ENCODE measurements around the gene CDK8.
A peak's percentile ranks its signal among the peaks of the same experiment; 100 is the strongest.
"Not testable (repeated sequence)": the region's sequence is repeated elsewhere in the genome, so short reads cannot be mapped to it uniquely, and the experiment has no call there.

Gene CDK8

GRCh38 chr13:26255115-26255514 lies 1.2 kb downstream of the CDK8 start:
- Histone ChIP-seq H3K4me3 (ENCODE audit: low read depth, low read length) (peak overlapping the region; percentile 65), H3K9me3 (ENCODE audit: control insufficient read depth, insufficient read depth, low read length) (no peaks in the 10 kb centered on the region), H3K27me3 (ENCODE audit: control insufficient read depth, insufficient read depth, low read length) (no peaks in the 10 kb centered on the region), H3K4me1 (ENCODE audit: control insufficient read depth, insufficient read depth, low read length) (peaks cover 2% of the 10 kb centered on the region), H3K9ac (ENCODE audit: low read depth, low read length) (peak overlapping the region; percentile 74), H3K36me3 (ENCODE audit: control insufficient read depth, insufficient read depth, low read length) (no peaks in the 10 kb centered on the region)

- Histone ChIP-seq H3K9ac (ENCODE audit: low read depth, low read length) (peak overlapping the region; percentile 32), H3K4me1 (ENCODE audit: control insufficient read depth, insufficient read depth, low read length) (peaks cover 2% of the 10 kb centered on the region), H3K9me3 (ENCODE audit: control insufficient read depth, insufficient read depth, low read length) (no peaks in the 10 kb centered on the region), H3K27me3 (ENCODE audit: control insufficient read depth, insufficient read depth, low read length) (no peaks in the 10 kb centered on the region), H3K4me3 (ENCODE audit: low read depth, low read length) (peak overlapping the region; percentile 65), H3K36me3 (ENCODE audit: control insufficient read depth, insufficient read depth, low read length) (no peaks in the 10 kb centered on the region)
Observed at GRCh38 chr13:26255691-26256277, 1.9 kb downstream of the CDK8 start.

- Histone ChIP-seq H3K36me3 (ENCODE audit: control insufficient read depth, insufficient read depth, low read length) (no peaks in the 10 kb centered on the region), H3K9me3 (ENCODE audit: control insufficient read depth, insufficient read depth, low read length) (no peaks in the 10 kb centered on the region), H3K4me1 (ENCODE audit: control insufficient read depth, insufficient read depth, low read length) (peaks cover 2% of the 10 kb centered on the region), H3K27me3 (ENCODE audit: control insufficient read depth, insufficient read depth, low read length) (no peaks in the 10 kb centered on the region), H3K9ac (ENCODE audit: low read depth, low read length) (no peak overlapping the region), H3K4me3 (ENCODE audit: low read depth, low read length) (no peak overlapping the region)
Observed at GRCh38 chr13:26257049-26257448, 3.1 kb downstream of the CDK8 start.

GRCh38 chr13:26259634-26260033 lies 5.7 kb downstream of the CDK8 start:
- Histone ChIP-seq H3K9ac (ENCODE audit: low read depth, low read length) (no peak overlapping the region), H3K4me1 (ENCODE audit: control insufficient read depth, insufficient read depth, low read length) (peaks cover 2% of the 10 kb centered on the region), H3K27me3 (ENCODE audit: control insufficient read depth, insufficient read depth, low read length) (no peaks in the 10 kb centered on the region), H3K36me3 (ENCODE audit: control insufficient read depth, insufficient read depth, low read length) (no peaks in the 10 kb centered on the region), H3K4me3 (ENCODE audit: low read depth, low read length) (no peak overlapping the region), H3K9me3 (ENCODE audit: control insufficient read depth, insufficient read depth, low read length) (no peaks in the 10 kb centered on the region)

- Histone ChIP-seq H3K9me3 (ENCODE audit: control insufficient read depth, insufficient read depth, low read length) (no peaks in the 10 kb centered on the region), H3K9ac (ENCODE audit: low read depth, low read length) (no peak overlapping the region), H3K4me1 (ENCODE audit: control insufficient read depth, insufficient read depth, low read length) (no peaks in the 10 kb centered on the region), H3K27me3 (ENCODE audit: control insufficient read depth, insufficient read depth, low read length) (no peaks in the 10 kb centered on the region), H3K4me3 (ENCODE audit: low read depth, low read length) (no peak overlapping the region), H3K36me3 (ENCODE audit: control insufficient read depth, insufficient read depth, low read length) (no peaks in the 10 kb centered on the region)
Observed at GRCh38 chr13:26262156-26262555, 8.2 kb downstream of the CDK8 start.

GRCh38 chr13:26266311-26266710 lies 12.4 kb downstream of the CDK8 start:
- Histone ChIP-seq H3K27me3 (ENCODE audit: control insufficient read depth, insufficient read depth, low read length) (no peaks in the 10 kb centered on the region), H3K4me1 (ENCODE audit: control insufficient read depth, insufficient read depth, low read length) (no peaks in the 10 kb centered on the region), H3K9me3 (ENCODE audit: control insufficient read depth, insufficient read depth, low read length) (no peaks in the 10 kb centered on the region), H3K9ac (ENCODE audit: low read depth, low read length) (no peak overlapping the region), H3K36me3 (ENCODE audit: control insufficient read depth, insufficient read depth, low read length) (no peaks in the 10 kb centered on the region), H3K4me3 (ENCODE audit: low read depth, low read length) (no peak overlapping the region)

GRCh38 chr13:26270707-26271106 lies 16.8 kb downstream of the CDK8 start:
- H3K9me3 ChIP-seq (ENCODE audit: control insufficient read depth, insufficient read depth, low read length): no peaks in the 10 kb centered on the region
- H3K36me3 ChIP-seq (ENCODE audit: control insufficient read depth, insufficient read depth, low read length): no peaks in the 10 kb centered on the region
- no peak overlapping the region for H3K9ac ChIP-seq (ENCODE audit: low read depth, low read length)
- H3K4me3 ChIP-seq (ENCODE audit: low read depth, low read length): no peak overlapping the region
- H3K4me1 ChIP-seq (ENCODE audit: control insufficient read depth, insufficient read depth, low read length): no peaks in the 10 kb centered on the region
- H3K27me3 ChIP-seq (ENCODE audit: control insufficient read depth, insufficient read depth, low read length): no peaks in the 10 kb centered on the region

GRCh38 chr13:26272621-26273020 lies 18.7 kb downstream of the CDK8 start:
- H3K9ac ChIP-seq (ENCODE audit: low read depth, low read length): no peak overlapping the region
- H3K27me3 ChIP-seq (ENCODE audit: control insufficient read depth, insufficient read depth, low read length): no peaks in the 10 kb centered on the region
- no peaks in the 10 kb centered on the region for H3K36me3 ChIP-seq (ENCODE audit: control insufficient read depth, insufficient read depth, low read length)
- no peak overlapping the region for H3K4me3 ChIP-seq (ENCODE audit: low read depth, low read length)
- no peaks in the 10 kb centered on the region for H3K9me3 ChIP-seq (ENCODE audit: control insufficient read depth, insufficient read depth, low read length)
- no peaks in the 10 kb centered on the region for H3K4me1 ChIP-seq (ENCODE audit: control insufficient read depth, insufficient read depth, low read length)

- Histone ChIP-seq H3K9ac (ENCODE audit: low read depth, low read length) (no peak overlapping the region), H3K27me3 (ENCODE audit: control insufficient read depth, insufficient read depth, low read length) (no peaks in the 10 kb centered on the region), H3K4me1 (ENCODE audit: control insufficient read depth, insufficient read depth, low read length) (no peaks in the 10 kb centered on the region), H3K9me3 (ENCODE audit: control insufficient read depth, insufficient read depth, low read length) (no peaks in the 10 kb centered on the region), H3K4me3 (ENCODE audit: low read depth, low read length) (no peak overlapping the region), H3K36me3 (ENCODE audit: control insufficient read depth, insufficient read depth, low read length) (peaks cover 2% of the 10 kb centered on the region)
Observed at GRCh38 chr13:26280295-26280694, 26.4 kb downstream of the CDK8 start.

- Histone ChIP-seq H3K9ac (ENCODE audit: low read depth, low read length) (no peak overlapping the region), H3K27me3 (ENCODE audit: control insufficient read depth, insufficient read depth, low read length) (no peaks in the 10 kb centered on the region), H3K4me1 (ENCODE audit: control insufficient read depth, insufficient read depth, low read length) (no peaks in the 10 kb centered on the region), H3K4me3 (ENCODE audit: low read depth, low read length) (no peak overlapping the region), H3K9me3 (ENCODE audit: control insufficient read depth, insufficient read depth, low read length) (no peaks in the 10 kb centered on the region), H3K36me3 (ENCODE audit: control insufficient read depth, insufficient read depth, low read length) (peaks cover 2% of the 10 kb centered on the region)
Observed at GRCh38 chr13:26280822-26281221, 26.9 kb downstream of the CDK8 start.

GRCh38 chr13:26285911-26286310 lies 32.0 kb downstream of the CDK8 start:
- H3K27me3 ChIP-seq (ENCODE audit: control insufficient read depth, insufficient read depth, low read length); H3K36me3 ChIP-seq (ENCODE audit: control insufficient read depth, insufficient read depth, low read length); H3K9ac ChIP-seq (ENCODE audit: low read depth, low read length); H3K9me3 ChIP-seq (ENCODE audit: control insufficient read depth, insufficient read depth, low read length); H3K4me1 ChIP-seq (ENCODE audit: control insufficient read depth, insufficient read depth, low read length); H3K4me3 ChIP-seq (ENCODE audit: low read depth, low read length): not testable (repeated sequence)

GRCh38 chr13:26288838-26289237 lies 34.9 kb downstream of the CDK8 start:
- H3K9ac ChIP-seq (ENCODE audit: low read depth, low read length); H3K4me1 ChIP-seq (ENCODE audit: control insufficient read depth, insufficient read depth, low read length); H3K4me3 ChIP-seq (ENCODE audit: low read depth, low read length); H3K27me3 ChIP-seq (ENCODE audit: control insufficient read depth, insufficient read depth, low read length); H3K9me3 ChIP-seq (ENCODE audit: control insufficient read depth, insufficient read depth, low read length); H3K36me3 ChIP-seq (ENCODE audit: control insufficient read depth, insufficient read depth, low read length): not testable (repeated sequence)
